Loucy (cell line): ENCODE results near the gene ATP8A1.

Experiments
- H2AFZ ChIP-seq: fragments of 200-600 bp; sonication (generic); 2 replicates; pipeline ENCODE4 v1.6.0; 2016; ENCODE audit warnings: antibody characterized with exemption, mild to moderate bottlenecking, low read length, moderate library complexity
- H3F3A ChIP-seq: fragments of 200-600 bp; 2 replicates; pipeline ENCODE4 v1.6.0; 2016; ENCODE audit warnings: antibody characterized with exemption, low read depth, mild to moderate bottlenecking
- H3K27me3 ChIP-seq: fragments of 200-600 bp; sonication (generic); 2 replicates; pipeline ENCODE4 v1.6.1; 2014; ENCODE audit warnings: low read length, mild to moderate bottlenecking; ENCODE audit not compliant: insufficient read depth, poor library complexity, severe bottlenecking
- H3K36me3 ChIP-seq: fragments of 200-600 bp; sonication (generic); 2 replicates; pipeline ENCODE4 v1.6.1; 2016; ENCODE audit warnings: low read length; ENCODE audit not compliant: insufficient read depth
- H3K4me1 ChIP-seq: fragments of 200-600 bp; sonication (generic); 2 replicates; pipeline ENCODE4 v1.5.1; 2014; ENCODE audit warnings: low read length, mild to moderate bottlenecking; ENCODE audit not compliant: insufficient read depth, poor library complexity, severe bottlenecking
- H3K4me2 ChIP-seq: fragments of 200-600 bp; sonication (generic); 2 replicates; pipeline ENCODE4 v1.6.0; 2014; ENCODE audit warnings: antibody characterized with exemption, low read length, low read depth, mild to moderate bottlenecking; ENCODE audit not compliant: poor library complexity, severe bottlenecking
- H3K4me3 ChIP-seq: fragments of 200-600 bp; sonication (generic); 2 replicates; pipeline ENCODE4 v1.5.1; 2014; ENCODE audit warnings: low read length, mild to moderate bottlenecking, mixed read lengths; ENCODE audit not compliant: poor library complexity, severe bottlenecking
- H3K79me2 ChIP-seq: fragments of 200-600 bp; sonication (generic); 2 replicates; pipeline ENCODE4 v1.6.1; 2014; ENCODE audit warnings: low read length; ENCODE audit not compliant: insufficient read depth
- H3K9ac ChIP-seq: fragments of 200-600 bp; sonication (generic); 2 replicates; pipeline ENCODE4 v1.6.0; 2014; ENCODE audit warnings: mild to moderate bottlenecking, low read depth, low read length, moderate library complexity; ENCODE audit not compliant: poor library complexity, severe bottlenecking
- H3K9me2 ChIP-seq: fragments of 200-600 bp; sonication (generic); replicated peaks from 2 replicates; pipeline ENCODE4 v1.6.1; 2016; ENCODE audit warnings: low read depth, low read length, mixed read lengths
- H3K9me3 ChIP-seq: fragments of 200-600 bp; sonication (generic); 2 replicates; pipeline ENCODE4 v1.6.1; 2014; ENCODE audit warnings: mild to moderate bottlenecking, antibody characterized with exemption, low read length, low read depth; ENCODE audit not compliant: insufficient read depth
- H4K20me1 ChIP-seq: fragments of 200-600 bp; sonication (generic); 2 replicates; pipeline ENCODE4 v1.6.0; 2014; ENCODE audit warnings: antibody characterized with exemption, low read length, mild to moderate bottlenecking; ENCODE audit not compliant: insufficient read depth, poor library complexity, severe bottlenecking
- CTCF ChIP-seq: fragments of 200-600 bp; sonication (generic); conservative IDR thresholded peaks from 2 replicates; pipeline ENCODE4 v1.5.1; 2014; ENCODE audit warnings: mild to moderate bottlenecking, antibody characterized with exemption, low read length
- EZH2phosphoT487 ChIP-seq: fragments of 200-600 bp; IDR thresholded peaks from 2 replicates; pipeline ENCODE4 v1.6.1; 2018; ENCODE audit warnings: antibody characterized with exemption, mild to moderate bottlenecking, moderate library complexity, borderline replicate concordance

Gene ATP8A1

GRCh38 chr4:42361456-42361855 lies 295.4 kb downstream of the ATP8A1 start:
- no peak for TF ChIP-seq CTCF
- no peak for TF ChIP-seq EZH2phosphoT487
- no peaks in the 10 kb centered on the region for H4K20me1 ChIP-seq
- no peaks in the 10 kb centered on the region for H3K36me3 ChIP-seq
- no peaks in the 10 kb centered on the region for H3K27me3 ChIP-seq
- H3F3A ChIP-seq: no peaks in the 10 kb centered on the region
- H3K4me1 ChIP-seq: no peaks in the 10 kb centered on the region
- H3K4me3 ChIP-seq: no peak overlapping the region
- H3K9ac ChIP-seq: no peak overlapping the region
- no peaks in the 10 kb centered on the region for H3K9me3 ChIP-seq
- H3K9me2 ChIP-seq: no peaks in the 10 kb centered on the region
- no peak overlapping the region for H3K4me2 ChIP-seq
- no peak overlapping the region for H2AFZ ChIP-seq
- H3K79me2 ChIP-seq: no peaks in the 10 kb centered on the region

GRCh38 chr4:42360256-42360669 lies 296.6 kb downstream of the ATP8A1 start:
- Histone ChIP-seq H3K4me3 (no peak overlapping the region), H2AFZ (no peak overlapping the region), H3K27me3 (no peaks in the 10 kb centered on the region), H3F3A (no peaks in the 10 kb centered on the region), H3K9ac (no peak overlapping the region), H3K9me2 (no peaks in the 10 kb centered on the region), H4K20me1 (no peaks in the 10 kb centered on the region), H3K36me3 (no peaks in the 10 kb centered on the region), H3K4me2 (no peak overlapping the region), H3K4me1 (no peaks in the 10 kb centered on the region), H3K79me2 (no peaks in the 10 kb centered on the region), H3K9me3 (no peaks in the 10 kb centered on the region)
- TF ChIP-seq CTCF (no peak), EZH2phosphoT487 (no peak)

- no peaks in the 10 kb centered on the region for H3K9me3 ChIP-seq
- no peaks in the 10 kb centered on the region for H3K9me2 ChIP-seq
- no peak overlapping the region for H2AFZ ChIP-seq
- TF ChIP-seq EZH2phosphoT487 (no peak), CTCF (no peak)
- H3K4me3 ChIP-seq: no peak overlapping the region
- H4K20me1 ChIP-seq: no peaks in the 10 kb centered on the region
- no peaks in the 10 kb centered on the region for H3F3A ChIP-seq
- no peaks in the 10 kb centered on the region for H3K36me3 ChIP-seq
- H3K4me2 ChIP-seq: no peak overlapping the region
- no peaks in the 10 kb centered on the region for H3K4me1 ChIP-seq
- H3K27me3 ChIP-seq: no peaks in the 10 kb centered on the region
- H3K9ac ChIP-seq: no peak overlapping the region
- no peaks in the 10 kb centered on the region for H3K79me2 ChIP-seq
Observed at GRCh38 chr4:42359711-42360110, 297.2 kb downstream of the ATP8A1 start.
